Adrenal gland (tissue), 5 donors: ENCODE data around the gene HOXC6.

Experiments used
- POLR2A ChIP-seq, 2 donors: fragments of 450-650 bp; IDR thresholded peaks; one replicate each; pipeline ENCODE4 v1.6.1; 2017; ENCODE audit warnings: antibody characterized with exemption in 2 of 2, mild to moderate bottlenecking in 2 of 2, moderate library complexity in 1 of 2
- TF ChIP-seq, protein P1 (sequence below), 6 experiments: fragments of 450-650 bp in 4 of 6; fragments of 200-600 bp in 2 of 6; sonication (generic) in 1 of 6; IDR thresholded peaks; 1 replicate in 5 of 6; 2 replicates in 1 of 6; pipeline versions ENCODE4 v1.5.1 to v1.8.0; 2016 to 2021; ENCODE audit warnings: antibody characterized with exemption in 6 of 6, mild to moderate bottlenecking in 2 of 6, moderate library complexity in 1 of 6
- donor health status: DM: no; HTN: no; CAD: no.

DNA sequence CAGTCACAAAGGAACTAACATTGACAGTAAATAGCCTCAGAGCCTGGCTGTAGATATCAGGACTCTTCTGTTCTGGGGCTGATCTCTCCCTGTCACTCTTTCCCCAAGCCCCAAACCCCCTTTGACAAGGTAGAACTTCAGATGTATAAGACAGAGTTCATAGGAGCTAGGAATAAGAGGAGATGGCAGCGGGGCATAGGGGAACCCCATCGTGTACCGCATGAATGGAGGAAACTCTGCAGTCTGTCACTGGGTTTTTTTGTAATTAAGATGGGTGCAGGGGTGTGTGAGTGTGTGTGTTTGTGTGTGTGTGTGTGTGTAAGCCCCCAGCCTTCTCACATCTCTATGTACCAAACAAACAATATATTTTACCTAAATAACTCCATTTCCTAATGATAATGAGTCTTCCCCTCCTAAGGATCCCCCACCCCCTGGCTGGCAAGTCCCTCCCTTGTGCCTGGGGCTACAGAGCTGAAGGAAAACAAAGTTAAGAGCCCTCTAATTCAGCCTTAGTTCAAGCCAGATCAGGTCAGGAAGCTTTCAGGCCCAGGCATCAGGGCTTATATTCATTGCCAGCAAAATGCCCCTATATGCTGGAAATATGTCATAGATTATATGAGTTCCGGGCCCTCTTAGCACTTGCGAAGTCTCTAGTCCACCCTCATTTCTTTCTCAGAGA is 16.3 kb downstream of the HOXC6 start:
- TF ChIP-seq, protein P1, sequence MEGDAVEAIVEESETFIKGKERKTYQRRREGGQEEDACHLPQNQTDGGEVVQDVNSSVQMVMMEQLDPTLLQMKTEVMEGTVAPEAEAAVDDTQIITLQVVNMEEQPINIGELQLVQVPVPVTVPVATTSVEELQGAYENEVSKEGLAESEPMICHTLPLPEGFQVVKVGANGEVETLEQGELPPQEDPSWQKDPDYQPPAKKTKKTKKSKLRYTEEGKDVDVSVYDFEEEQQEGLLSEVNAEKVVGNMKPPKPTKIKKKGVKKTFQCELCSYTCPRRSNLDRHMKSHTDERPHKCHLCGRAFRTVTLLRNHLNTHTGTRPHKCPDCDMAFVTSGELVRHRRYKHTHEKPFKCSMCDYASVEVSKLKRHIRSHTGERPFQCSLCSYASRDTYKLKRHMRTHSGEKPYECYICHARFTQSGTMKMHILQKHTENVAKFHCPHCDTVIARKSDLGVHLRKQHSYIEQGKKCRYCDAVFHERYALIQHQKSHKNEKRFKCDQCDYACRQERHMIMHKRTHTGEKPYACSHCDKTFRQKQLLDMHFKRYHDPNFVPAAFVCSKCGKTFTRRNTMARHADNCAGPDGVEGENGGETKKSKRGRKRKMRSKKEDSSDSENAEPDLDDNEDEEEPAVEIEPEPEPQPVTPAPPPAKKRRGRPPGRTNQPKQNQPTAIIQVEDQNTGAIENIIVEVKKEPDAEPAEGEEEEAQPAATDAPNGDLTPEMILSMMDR (IDR thresholded peaks at IDR 0.05) = no peak
- TF ChIP-seq POLR2A (IDR thresholded peaks at IDR 0.05) = no peak
